Gastroesophageal sphincter (tissue), 4 donors: ENCODE results near the gene DAP. TPM values are rescaled to one million over a fixed set of nuclear protein-coding genes. Genes with fewer than 3 reads are reported as not detected.

ENCODE experiments used
- ATAC-seq: fragments of 150-250 bp; one replicate; pipeline ENCODE4 v1.9.1; 2016; ENCODE audit warnings: mild to moderate bottlenecking, moderate library complexity
- H3K27ac ChIP-seq, 4 donors: fragments of 200-600 bp; sonication (generic) in 3 of 4; 1 replicate in 3 of 4; 2 replicates in 1 of 4; pipeline ENCODE4 v1.5.1; 2016 to 2019
- H3K27me3 ChIP-seq: fragments of 200-600 bp; sonication (generic); one replicate; pipeline ENCODE4 v1.5.1; 2019
- H3K36me3 ChIP-seq, 2 donors: fragments of 200-600 bp; sonication (generic); one replicate each; pipeline ENCODE4 v1.5.1; 2019; ENCODE audit warnings: control low read depth in 1 of 2
- H3K4me1 ChIP-seq, 3 donors: fragments of 200-600 bp; sonication (generic); 1 replicate in 2 of 3; 2 replicates in 1 of 3; pipeline ENCODE4 v1.5.1; 2016 to 2019; ENCODE audit warnings: control low read depth in 2 of 3
- H3K4me3 ChIP-seq, 2 donors: fragments of 200-600 bp; sonication (generic); one replicate each; pipeline ENCODE4 v1.5.1; 2019; ENCODE audit warnings: mild to moderate bottlenecking in 1 of 2, moderate library complexity in 1 of 2
- H3K9me3 ChIP-seq, 3 donors: fragments of 200-600 bp; sonication (generic); one replicate each; pipeline ENCODE4 v1.5.1; 2017 to 2019; ENCODE audit warnings: control low read depth in 2 of 3
- EP300 ChIP-seq: sonication (generic); formaldehyde crosslinking; IDR thresholded peaks from one replicate; pipeline ENCODE4 v1.6.1; 2017; ENCODE audit warnings: antibody characterized with exemption, mild to moderate bottlenecking
- POLR2A ChIP-seq, 2 donors: fragments of 450-650 bp; IDR thresholded peaks; one replicate each; pipeline ENCODE4 v1.6.1; 2017; ENCODE audit warnings: antibody characterized with exemption in 2 of 2, mild to moderate bottlenecking in 2 of 2, moderate library complexity in 1 of 2
- POLR2AphosphoS5 ChIP-seq: sonication (generic); formaldehyde crosslinking; IDR thresholded peaks from one replicate; pipeline ENCODE4 v1.6.1; 2017; ENCODE audit warnings: antibody characterized with exemption
- WGBS, 2 donors: methylation state at CpG; one replicate each; pipeline ENCODE4 v1.1.5; 2018; ENCODE audit warnings: low coverage in 1 of 2; 5-methylcytosine and 5-hydroxymethylcytosine counted together
- total RNA-seq, 4 donors: library from RNA; depleted of rRNA; stranded (reverse); fragments of >200 nt; gene quantifications; one replicate each; pipeline ENCODE4 v1.1.0, GENCODE V29; 2016
- TF ChIP-seq, protein P1 (sequence below), 4 experiments: fragments of 200-600 bp in 2 of 4; fragments of 450-650 bp in 2 of 4; sonication (generic) in 1 of 4; IDR thresholded peaks; one replicate each; pipeline ENCODE4 v1.5.1; 2017 to 2019; ENCODE audit warnings: antibody characterized with exemption in 4 of 4, mild to moderate bottlenecking in 2 of 4, moderate library complexity in 2 of 4

DAP gene, protein sequence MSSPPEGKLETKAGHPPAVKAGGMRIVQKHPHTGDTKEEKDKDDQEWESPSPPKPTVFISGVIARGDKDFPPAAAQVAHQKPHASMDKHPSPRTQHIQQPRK
- 10 to 100 TPM; 21.8 to 41.9 (median 36.0) TPM for total RNA-seq

DNA sequence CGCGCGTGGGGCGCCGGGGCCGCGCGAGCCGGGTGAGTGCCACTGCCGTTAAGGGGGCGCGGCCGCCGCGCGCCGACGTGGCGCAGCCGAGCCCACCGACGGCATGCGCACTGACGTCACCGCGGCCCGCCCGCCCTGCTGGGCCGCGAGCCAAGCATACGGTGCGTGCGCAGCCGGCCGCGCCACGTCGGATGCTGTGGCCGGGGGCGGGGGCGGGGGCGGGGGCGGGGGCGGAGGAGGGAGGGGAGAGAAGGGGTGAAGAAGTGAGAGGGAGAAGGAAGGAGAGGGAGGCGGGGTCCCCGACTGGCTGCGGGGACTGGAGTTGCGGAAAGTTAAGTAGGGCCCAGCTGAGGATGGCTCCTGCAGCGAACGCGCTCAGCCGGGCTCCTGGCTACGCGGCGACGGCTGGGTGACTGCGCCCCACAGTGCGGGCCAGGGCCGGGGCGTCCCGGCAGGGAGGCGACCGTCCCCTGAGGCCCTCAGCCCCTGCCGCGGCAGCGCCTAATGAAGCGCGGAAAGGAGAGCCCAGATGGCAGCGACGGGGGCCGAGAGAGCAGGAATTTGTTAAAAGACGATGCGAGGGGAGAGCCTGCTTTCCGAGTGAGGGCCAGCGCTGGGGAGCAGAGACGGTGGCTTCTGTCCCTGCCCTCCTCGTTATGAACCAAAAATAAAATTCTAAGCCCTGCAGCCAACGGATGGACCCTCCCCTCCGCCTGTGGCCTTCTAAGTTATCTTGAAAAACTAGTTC is at the start of gene DAP:
DAP (minus strand) TSS at position 50 of the 748 bp plus-strand sequence. CDS start 166 bp downstream, outside the sequence.
- TF ChIP-seq, protein P1, sequence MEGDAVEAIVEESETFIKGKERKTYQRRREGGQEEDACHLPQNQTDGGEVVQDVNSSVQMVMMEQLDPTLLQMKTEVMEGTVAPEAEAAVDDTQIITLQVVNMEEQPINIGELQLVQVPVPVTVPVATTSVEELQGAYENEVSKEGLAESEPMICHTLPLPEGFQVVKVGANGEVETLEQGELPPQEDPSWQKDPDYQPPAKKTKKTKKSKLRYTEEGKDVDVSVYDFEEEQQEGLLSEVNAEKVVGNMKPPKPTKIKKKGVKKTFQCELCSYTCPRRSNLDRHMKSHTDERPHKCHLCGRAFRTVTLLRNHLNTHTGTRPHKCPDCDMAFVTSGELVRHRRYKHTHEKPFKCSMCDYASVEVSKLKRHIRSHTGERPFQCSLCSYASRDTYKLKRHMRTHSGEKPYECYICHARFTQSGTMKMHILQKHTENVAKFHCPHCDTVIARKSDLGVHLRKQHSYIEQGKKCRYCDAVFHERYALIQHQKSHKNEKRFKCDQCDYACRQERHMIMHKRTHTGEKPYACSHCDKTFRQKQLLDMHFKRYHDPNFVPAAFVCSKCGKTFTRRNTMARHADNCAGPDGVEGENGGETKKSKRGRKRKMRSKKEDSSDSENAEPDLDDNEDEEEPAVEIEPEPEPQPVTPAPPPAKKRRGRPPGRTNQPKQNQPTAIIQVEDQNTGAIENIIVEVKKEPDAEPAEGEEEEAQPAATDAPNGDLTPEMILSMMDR (IDR thresholded peaks at IDR 0.05), result peak in 1 of 4 experiments; percentile 6
- TF ChIP-seq POLR2AphosphoS5 (peak; percentile 35), POLR2A (IDR thresholded peaks at IDR 0.05) (peak in 1 of 2 donors; percentile 22), EP300 (no peak)
- Histone ChIP-seq H3K4me3 (peak within 1 kb of the TSS; percentile 79 to 91), H3K9me3 (no peaks in the 10 kb centered on the region), H3K27me3 (no peaks in the 10 kb centered on the region), H3K27ac (peak within 1 kb of the TSS; percentile 77 to 98 (median 92)), H3K4me1 (peaks cover 0 to 55% (median 4%) of the 10 kb centered on the region in 3 donors), H3K36me3 (no peaks in the 10 kb centered on the region)
- 2 to 10% methylated on average over 8 to 22 of the region's 79 CpGs for WGBS, 2 donors
- ATAC-seq, result peak; percentile 96

DNA sequence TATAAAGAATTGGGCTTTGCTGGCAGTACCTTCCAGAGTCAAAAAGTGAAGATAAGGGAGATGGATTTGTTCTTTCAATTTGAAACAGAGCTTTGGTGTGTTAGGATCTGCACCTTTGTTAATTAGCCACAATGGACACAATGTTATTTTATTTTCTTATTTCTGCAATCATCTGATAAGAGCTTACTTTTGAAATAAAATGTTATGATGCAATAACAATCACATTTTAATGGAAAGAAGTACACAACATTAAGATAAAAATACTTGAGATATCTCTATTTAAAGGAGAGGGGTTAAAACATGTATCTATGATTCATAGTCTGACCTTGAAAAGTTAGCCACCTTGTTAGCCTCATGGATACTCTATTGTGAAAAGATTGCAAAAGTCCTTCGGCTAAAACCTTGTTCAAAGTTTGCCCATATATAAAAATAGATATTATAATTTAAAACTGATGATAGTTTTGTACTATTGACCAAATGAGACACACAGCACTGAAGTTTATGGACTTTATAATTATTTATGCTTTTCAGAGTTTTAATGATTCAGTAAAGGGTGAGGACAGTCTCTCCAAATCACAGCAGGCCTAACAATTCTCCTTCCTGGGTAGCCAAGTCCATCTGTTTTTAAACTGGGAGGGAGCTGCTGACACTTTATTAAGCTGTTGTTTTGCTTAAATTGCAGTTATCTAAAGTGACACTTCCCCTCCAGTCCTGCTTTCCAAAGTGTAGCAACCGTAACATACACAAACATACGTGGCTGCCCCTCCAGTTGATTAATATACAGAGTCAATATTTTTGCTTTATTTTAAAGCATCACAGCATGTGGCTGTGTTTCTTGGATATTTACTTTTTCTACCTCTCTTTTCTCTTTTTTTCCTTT is 47.6 kb upstream of the DAP start:
- Histone ChIP-seq H3K27ac (no peak overlapping the region), H3K9me3 (peaks cover 0 to 11% (median 0%) of the 10 kb centered on the region in 3 donors), H3K4me3 (no peak overlapping the region), H3K4me1 (no peaks in the 10 kb centered on the region), H3K36me3 (no peaks in the 10 kb centered on the region), H3K27me3 (peaks cover 11% of the 10 kb centered on the region)
- ATAC-seq, result no peak
- TF ChIP-seq, protein P1 (IDR thresholded peaks at IDR 0.05), result no peak
- no peak for TF ChIP-seq POLR2AphosphoS5
- no peak for TF ChIP-seq POLR2A (IDR thresholded peaks at IDR 0.05)
- TF ChIP-seq EP300, result no peak
- WGBS, 2 donors, result 37 to 64% methylated on average over 3 of the region's 3 CpGs

DNA sequence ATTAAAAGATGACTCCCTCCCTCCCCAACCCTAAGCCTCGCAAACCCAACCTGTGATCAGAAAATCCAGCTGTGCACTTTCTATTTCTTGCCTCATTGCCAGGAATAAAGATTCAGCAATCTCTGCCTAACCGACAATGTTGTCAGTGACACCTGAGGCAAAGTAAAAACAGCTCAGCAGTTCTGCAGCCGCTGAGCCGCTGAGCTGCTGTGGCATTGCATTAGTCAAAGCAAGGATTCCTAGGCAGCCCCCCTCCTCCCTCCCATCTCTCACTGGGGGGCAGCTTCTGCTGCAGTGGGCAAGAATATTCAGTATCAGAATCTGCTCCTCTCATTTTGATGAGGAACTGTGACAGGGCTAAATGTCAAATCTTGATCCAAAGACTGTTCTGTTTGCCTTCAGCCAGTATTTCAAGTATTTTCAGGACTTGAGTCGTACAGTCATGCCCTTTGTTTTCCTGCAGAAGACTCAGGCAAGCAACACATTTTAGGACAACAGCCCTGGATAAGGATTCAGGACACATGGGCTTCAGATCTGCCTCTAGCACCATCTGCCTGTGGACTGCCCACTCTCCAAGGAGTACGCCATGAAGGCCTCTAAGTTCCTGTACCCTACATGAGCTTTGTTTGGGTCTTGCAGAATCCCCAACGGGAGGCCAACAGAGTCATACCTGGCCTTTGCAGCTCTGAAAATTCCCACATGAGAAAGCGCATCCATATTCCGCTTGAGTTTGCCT is 41.1 kb upstream of the DAP start:
- TF ChIP-seq POLR2A (IDR thresholded peaks at IDR 0.05), result no peak
- TF ChIP-seq, protein P1 (IDR thresholded peaks at IDR 0.05), result peak in 1 of 4 experiments; percentile 29
- ATAC-seq, result no peak
- Histone ChIP-seq H3K27ac (no peak overlapping the region), H3K36me3 (no peaks in the 10 kb centered on the region), H3K4me1 (no peaks in the 10 kb centered on the region), H3K9me3 (peaks cover 0 to 11% (median 0%) of the 10 kb centered on the region in 3 donors), H3K4me3 (no peak overlapping the region), H3K27me3 (peaks cover 9% of the 10 kb centered on the region)
- WGBS, 2 donors, result 68 to 83% methylated on average over 5 to 6 of the region's 9 CpGs

DNA sequence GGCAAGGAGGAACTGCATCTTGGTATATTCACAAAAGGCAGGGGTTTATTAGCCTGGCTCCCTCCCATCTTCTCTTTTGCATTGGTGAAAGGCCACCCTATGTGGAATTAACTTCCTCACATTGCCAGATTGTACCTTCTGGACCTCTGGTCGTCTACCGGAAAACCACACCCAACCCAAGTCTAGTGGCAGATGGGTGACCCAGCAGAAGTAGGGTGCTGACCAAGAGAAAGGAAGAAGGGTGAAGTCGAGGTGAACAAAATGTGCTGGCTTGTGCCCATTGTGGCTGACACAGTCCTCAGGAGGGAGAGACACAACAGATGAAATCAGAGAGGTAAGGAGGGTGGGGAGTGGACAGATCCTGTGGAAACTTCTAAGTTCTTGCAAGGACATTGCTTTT is 39.8 kb upstream of the DAP start:
- WGBS, 2 donors, result 95% methylated on average over 3 of the region's 3 CpGs; no CpG with 5 or more reads in 1 of the 2 donors
- Histone ChIP-seq H3K36me3 (no peaks in the 10 kb centered on the region), H3K27ac (no peak overlapping the region), H3K4me3 (no peak overlapping the region), H3K9me3 (peaks cover 0 to 9% (median 0%) of the 10 kb centered on the region in 3 donors), H3K4me1 (no peaks in the 10 kb centered on the region), H3K27me3 (peaks cover 9% of the 10 kb centered on the region)
- ATAC-seq, result no peak
- TF ChIP-seq POLR2AphosphoS5, result no peak
- no peak for TF ChIP-seq EP300
- TF ChIP-seq POLR2A (IDR thresholded peaks at IDR 0.05), result no peak
- TF ChIP-seq, protein P1 (IDR thresholded peaks at IDR 0.05), result no peak
